ENCODE data around the gene NFATC2IP. TPM values are rescaled to one million over a fixed set of nuclear protein-coding genes. Genes with fewer than 3 reads are reported as not detected.

Gene NFATC2IP
- total and polyA plus RNA-seq, 2 of the 13 experiments (the other 11 are each of a cell fraction or from before 2014, with no cell fraction given), result 32.1 to 48.5 TPM

DNA sequence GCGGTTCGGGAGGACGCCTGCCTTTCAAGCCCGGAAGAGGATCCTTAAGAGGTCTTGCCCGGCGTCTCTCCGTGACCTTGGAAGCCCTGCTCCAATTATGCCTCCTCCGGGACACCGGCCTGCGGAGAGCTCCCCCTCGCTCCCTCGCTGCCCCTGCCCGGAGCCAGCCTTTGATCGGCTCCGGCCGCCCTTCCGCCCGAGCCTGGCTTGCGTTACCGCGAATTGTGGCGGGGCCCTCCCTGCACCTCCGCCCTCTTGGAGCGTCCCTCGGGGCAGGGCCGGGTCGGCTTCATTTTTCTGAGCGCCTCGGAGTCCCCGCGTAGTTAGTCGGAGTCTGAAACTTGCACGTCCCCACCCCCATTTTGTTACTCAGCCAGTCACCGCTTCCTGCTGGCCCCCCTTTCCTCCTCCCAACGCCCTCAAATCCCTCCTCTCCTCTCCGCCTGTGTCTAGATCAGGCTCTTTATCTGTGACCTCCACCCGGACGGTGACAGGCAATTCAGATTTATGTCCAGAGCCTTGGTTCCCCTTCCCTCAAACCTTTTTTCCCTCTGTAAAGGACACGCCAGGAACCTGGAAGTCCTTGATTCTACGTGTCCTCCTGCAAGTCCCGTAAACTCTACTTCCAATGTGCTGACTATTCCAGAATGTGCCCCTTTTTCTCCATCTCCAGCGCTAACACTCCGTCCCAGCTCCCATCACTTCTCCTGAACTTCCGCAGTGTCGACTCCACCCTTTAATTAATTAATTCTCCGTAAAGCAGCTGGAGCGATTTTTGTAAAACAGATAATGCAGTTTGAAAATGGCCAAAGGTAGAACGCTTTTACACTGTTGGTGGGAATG is 25.1 kb upstream of the NFATC2IP start (continued):
- TF ChIP-seq, protein P1, sequence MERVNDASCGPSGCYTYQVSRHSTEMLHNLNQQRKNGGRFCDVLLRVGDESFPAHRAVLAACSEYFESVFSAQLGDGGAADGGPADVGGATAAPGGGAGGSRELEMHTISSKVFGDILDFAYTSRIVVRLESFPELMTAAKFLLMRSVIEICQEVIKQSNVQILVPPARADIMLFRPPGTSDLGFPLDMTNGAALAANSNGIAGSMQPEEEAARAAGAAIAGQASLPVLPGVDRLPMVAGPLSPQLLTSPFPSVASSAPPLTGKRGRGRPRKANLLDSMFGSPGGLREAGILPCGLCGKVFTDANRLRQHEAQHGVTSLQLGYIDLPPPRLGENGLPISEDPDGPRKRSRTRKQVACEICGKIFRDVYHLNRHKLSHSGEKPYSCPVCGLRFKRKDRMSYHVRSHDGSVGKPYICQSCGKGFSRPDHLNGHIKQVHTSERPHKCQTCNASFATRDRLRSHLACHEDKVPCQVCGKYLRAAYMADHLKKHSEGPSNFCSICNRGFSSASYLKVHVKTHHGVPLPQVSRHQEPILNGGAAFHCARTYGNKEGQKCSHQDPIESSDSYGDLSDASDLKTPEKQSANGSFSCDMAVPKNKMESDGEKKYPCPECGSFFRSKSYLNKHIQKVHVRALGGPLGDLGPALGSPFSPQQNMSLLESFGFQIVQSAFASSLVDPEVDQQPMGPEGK (CRISPR knock-in tag; IDR thresholded peaks at IDR 0.05), result peak; percentile 10; the same call in 1 of the 2 replicates
- TF ChIP-seq RFXAP (CRISPR knock-in tag; IDR thresholded peaks at IDR 0.05; ENCODE audit: borderline replicate concordance) (no peak), ZNF891 (CRISPR knock-in tag; IDR thresholded peaks at IDR 0.05) (0 out of 2 replicates have a peak, but pooled peaks have one; percentile 11), CCDC6 (CRISPR knock-in tag; IDR thresholded peaks at IDR 0.05) (peak; percentile 21; the same call in 1 of the 2 replicates), ZBTB3 (CRISPR knock-in tag; IDR thresholded peaks at IDR 0.05; ENCODE audit: borderline replicate concordance, low read depth) (no peak), ARNTL (CRISPR knock-in tag; IDR thresholded peaks at IDR 0.05) (0 out of 2 replicates have a peak, but pooled peaks have one; percentile 15), STAG1 (CRISPR knock-in tag; IDR thresholded peaks at IDR 0.05) (no peak), ZBTB42 (CRISPR knock-in tag; IDR thresholded peaks at IDR 0.05) (no peak), ZNF713 (CRISPR knock-in tag; IDR thresholded peaks at IDR 0.05) (0 out of 2 replicates have a peak, but pooled peaks have one; percentile 46), TBX2 (CRISPR knock-in tag; IDR thresholded peaks at IDR 0.05; ENCODE audit: borderline replicate concordance) (peak; percentile 72), ZNF205 (CRISPR knock-in tag; IDR thresholded peaks at IDR 0.05) (peak; percentile 13; the same call in 1 of the 2 replicates)
- TF ChIP-seq, protein P2, sequence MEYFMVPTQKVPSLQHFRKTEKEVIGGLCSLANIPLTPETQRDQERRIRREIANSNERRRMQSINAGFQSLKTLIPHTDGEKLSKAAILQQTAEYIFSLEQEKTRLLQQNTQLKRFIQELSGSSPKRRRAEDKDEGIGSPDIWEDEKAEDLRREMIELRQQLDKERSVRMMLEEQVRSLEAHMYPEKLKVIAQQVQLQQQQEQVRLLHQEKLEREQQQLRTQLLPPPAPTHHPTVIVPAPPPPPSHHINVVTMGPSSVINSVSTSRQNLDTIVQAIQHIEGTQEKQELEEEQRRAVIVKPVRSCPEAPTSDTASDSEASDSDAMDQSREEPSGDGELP (IDR thresholded peaks at IDR 0.05; ENCODE audit: borderline replicate concordance, low read depth), result peak; percentile 5; the same call in 1 of the 2 replicates
- TF ChIP-seq, protein P3, sequence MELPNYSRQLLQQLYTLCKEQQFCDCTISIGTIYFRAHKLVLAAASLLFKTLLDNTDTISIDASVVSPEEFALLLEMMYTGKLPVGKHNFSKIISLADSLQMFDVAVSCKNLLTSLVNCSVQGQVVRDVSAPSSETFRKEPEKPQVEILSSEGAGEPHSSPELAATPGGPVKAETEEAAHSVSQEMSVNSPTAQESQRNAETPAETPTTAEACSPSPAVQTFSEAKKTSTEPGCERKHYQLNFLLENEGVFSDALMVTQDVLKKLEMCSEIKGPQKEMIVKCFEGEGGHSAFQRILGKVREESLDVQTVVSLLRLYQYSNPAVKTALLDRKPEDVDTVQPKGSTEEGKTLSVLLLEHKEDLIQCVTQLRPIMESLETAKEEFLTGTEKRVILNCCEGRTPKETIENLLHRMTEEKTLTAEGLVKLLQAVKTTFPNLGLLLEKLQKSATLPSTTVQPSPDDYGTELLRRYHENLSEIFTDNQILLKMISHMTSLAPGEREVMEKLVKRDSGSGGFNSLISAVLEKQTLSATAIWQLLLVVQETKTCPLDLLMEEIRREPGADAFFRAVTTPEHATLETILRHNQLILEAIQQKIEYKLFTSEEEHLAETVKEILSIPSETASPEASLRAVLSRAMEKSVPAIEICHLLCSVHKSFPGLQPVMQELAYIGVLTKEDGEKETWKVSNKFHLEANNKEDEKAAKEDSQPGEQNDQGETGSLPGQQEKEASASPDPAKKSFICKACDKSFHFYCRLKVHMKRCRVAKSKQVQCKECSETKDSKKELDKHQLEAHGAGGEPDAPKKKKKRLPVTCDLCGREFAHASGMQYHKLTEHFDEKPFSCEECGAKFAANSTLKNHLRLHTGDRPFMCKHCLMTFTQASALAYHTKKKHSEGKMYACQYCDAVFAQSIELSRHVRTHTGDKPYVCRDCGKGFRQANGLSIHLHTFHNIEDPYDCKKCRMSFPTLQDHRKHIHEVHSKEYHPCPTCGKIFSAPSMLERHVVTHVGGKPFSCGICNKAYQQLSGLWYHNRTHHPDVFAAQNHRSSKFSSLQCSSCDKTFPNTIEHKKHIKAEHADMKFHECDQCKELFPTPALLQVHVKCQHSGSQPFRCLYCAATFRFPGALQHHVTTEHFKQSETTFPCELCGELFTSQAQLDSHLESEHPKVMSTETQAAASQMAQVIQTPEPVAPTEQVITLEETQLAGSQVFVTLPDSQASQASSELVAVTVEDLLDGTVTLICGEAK (IDR thresholded peaks at IDR 0.05), result no peak
- TF ChIP-seq, protein P3 (CRISPR knock-in tag; IDR thresholded peaks at IDR 0.05), result no peak
- TF ChIP-seq, protein P4, sequence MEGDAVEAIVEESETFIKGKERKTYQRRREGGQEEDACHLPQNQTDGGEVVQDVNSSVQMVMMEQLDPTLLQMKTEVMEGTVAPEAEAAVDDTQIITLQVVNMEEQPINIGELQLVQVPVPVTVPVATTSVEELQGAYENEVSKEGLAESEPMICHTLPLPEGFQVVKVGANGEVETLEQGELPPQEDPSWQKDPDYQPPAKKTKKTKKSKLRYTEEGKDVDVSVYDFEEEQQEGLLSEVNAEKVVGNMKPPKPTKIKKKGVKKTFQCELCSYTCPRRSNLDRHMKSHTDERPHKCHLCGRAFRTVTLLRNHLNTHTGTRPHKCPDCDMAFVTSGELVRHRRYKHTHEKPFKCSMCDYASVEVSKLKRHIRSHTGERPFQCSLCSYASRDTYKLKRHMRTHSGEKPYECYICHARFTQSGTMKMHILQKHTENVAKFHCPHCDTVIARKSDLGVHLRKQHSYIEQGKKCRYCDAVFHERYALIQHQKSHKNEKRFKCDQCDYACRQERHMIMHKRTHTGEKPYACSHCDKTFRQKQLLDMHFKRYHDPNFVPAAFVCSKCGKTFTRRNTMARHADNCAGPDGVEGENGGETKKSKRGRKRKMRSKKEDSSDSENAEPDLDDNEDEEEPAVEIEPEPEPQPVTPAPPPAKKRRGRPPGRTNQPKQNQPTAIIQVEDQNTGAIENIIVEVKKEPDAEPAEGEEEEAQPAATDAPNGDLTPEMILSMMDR (CRISPR knock-in tag; IDR thresholded peaks at IDR 0.05), result peak; percentile 29

Measured in HepG2 (cell line).